ENCODE measurements around the gene IFNA6. TPM values are rescaled to one million over a fixed set of nuclear protein-coding genes. Genes with fewer than 3 reads are reported as not detected.

IFNA6 gene
- total RNA-seq, 1 experiment from 2014 or later = not detected

DNA sequence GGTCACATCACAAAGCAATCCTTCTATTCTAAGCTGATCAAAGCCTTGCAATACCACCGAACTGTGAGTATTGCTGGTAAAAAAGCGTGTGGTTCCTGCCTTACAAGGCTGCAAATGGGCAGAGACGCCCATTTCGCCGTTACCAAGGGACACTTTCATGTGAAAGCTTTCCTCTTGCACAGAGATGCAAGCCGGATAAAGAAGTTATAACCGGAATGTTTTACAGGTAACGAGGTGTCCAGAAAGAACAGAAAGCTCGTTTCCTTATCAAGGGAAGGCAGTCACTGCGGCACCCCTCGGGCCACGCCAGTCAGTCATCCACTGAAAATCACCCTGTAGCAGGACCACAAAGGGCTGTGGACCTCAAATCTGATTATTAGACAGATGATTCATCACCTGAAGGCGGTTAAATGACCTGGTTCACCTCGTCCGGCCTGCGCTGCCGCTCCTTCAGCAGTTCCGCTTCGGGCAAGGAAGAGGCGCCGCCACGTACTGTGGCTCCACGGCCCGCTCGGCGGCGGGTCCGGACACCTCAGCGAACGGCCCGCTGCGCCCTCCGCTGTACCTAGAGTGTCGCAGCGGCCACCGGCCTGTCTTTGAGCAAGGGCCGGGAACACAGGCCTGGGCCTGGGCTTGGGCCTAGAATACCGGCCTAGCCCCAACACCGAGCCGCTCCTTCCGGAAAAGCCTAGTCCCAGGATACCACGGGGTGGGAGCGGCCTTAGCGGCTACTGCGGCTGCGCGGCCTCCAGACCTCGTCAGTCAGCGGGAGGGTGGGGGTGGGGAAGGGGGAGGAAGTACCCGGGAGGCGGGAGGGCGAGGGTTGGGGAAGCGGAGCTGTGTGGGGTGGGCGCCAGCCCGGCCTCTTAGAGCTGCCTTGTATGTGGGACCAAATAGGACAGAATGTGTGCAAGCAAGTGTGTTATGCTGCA is 15.7 kb downstream of the IFNA6 start, which contains the start of gene KLHL9:
TSS of gene KLHL9 (minus strand) at position 704 of the 932 bp plus-strand sequence. CDS start at position 159, 545 bp downstream.
- H3K4me2 ChIP-seq (ENCODE audit: low read length) = peak within 1 kb of the TSS; percentile 80
- H2AFZ ChIP-seq (ENCODE audit: low read depth, low read length, poor library complexity, severe bottlenecking) = peak within 1 kb of the TSS; percentile 94
- H3K9me3 ChIP-seq (ENCODE audit: control insufficient read depth in 1 of 2, insufficient read depth in 1 of 2, low read depth in 1 of 2, low read length in 2 of 2) = no peaks in the 10 kb centered on the region
- TSS peak; percentile 46 for BruUV-seq (replicated peaks)
- H3K9ac ChIP-seq (ENCODE audit: low read length) = peak within 1 kb of the TSS; percentile 88
- no peaks in the 10 kb centered on the region for H4K20me1 ChIP-seq (ENCODE audit: insufficient read depth)
- ATAC-seq (peak; percentile 96), DNase-seq (ENCODE audit: low read depth, low spot score) (peak; percentile 83)
- no peaks in the 10 kb centered on the region for H3K9me2 ChIP-seq (ENCODE audit: insufficient read depth)
- peaks cover 52% of the 10 kb centered on the region for H3K79me2 ChIP-seq (ENCODE audit: insufficient read depth, low read length)
- peaks cover 2 to 15% of the 10 kb centered on the region in 2 experiments; a peak in 3 of 4 replicates for H3K36me3 ChIP-seq (ENCODE audit: control insufficient read depth in 1 of 2, insufficient read depth in 2 of 2, low read length in 2 of 2)
- intact Hi-C loops (cut with micrococcal nuclease) = loop anchor here (5.0 kb wide), 1 partner anchor 247 kb away; no protein-coding TSS in a partner anchor
- CTCF ChIA-PET = interaction anchor here (0.8 to 2.2 kb wide), 8 partner anchors 9 to 131 kb away, joined by 3 to 14 read pairs (median 9); no protein-coding TSS in a partner anchor
- RAD21 ChIA-PET (ENCODE audit: low non-redundant PET in 1 of 2, low total read pairs in 2 of 2, uncharacterized antibody in 2 of 2, unreplicated experiment in 2 of 2) = interaction anchor here in 1 of 2 experiments (0.6 kb wide), 1 partner anchor 136 kb away, joined by 3 read pairs; no protein-coding TSS in a partner anchor
- POLR2A ChIA-PET = interaction anchor here (0.5 to 1.8 kb wide), 4 partner anchors 8 to 449 kb away, joined by 3 to 5 read pairs (median 3); no protein-coding TSS in a partner anchor
- H3K4me1 ChIP-seq (ENCODE audit: control insufficient read depth in 1 of 2, insufficient read depth in 2 of 2, low read length in 2 of 2) = peaks cover 3 to 23% of the 10 kb centered on the region in 2 experiments; a peak in 3 of 4 replicates
- peak within 1 kb of the TSS; percentile 85 to 98 for H3K4me3 ChIP-seq (replicated peaks in 1 of 2; ENCODE audit: low read depth in 1 of 2, low read length in 2 of 2)
- H3K27me3 ChIP-seq (ENCODE audit: insufficient read depth, low read length) = no peaks in the 10 kb centered on the region
- H3K27ac ChIP-seq (ENCODE audit: low read depth, low read length) = peak within 1 kb of the TSS; percentile 82
- TF ChIP-seq FOSL1 (IDR thresholded peaks at IDR 0.05; ENCODE audit: low read depth) (no peak), JUND (IDR thresholded peaks at IDR 0.05) (no peak), SP1 (IDR thresholded peaks at IDR 0.05; ENCODE audit: low read depth) (no peak; the same call in 1 of the 2 replicates), ZFX (IDR thresholded peaks at IDR 0.05) (peak; percentile 100), POLR2A (IDR thresholded peaks at IDR 0.05; ENCODE audit: borderline replicate concordance, extremely low read depth, insufficient read depth, insufficient read length) (peak; percentile 46), SIN3A (IDR thresholded peaks at IDR 0.05; ENCODE audit: low read depth) (peak; percentile 37), ZBTB33 (IDR thresholded peaks at IDR 0.05; ENCODE audit: extremely low read depth, insufficient replicate concordance, low read length) (no peak), ZNF274 (IDR thresholded peaks at IDR 0.05; ENCODE audit: low read depth, low read length) (no peak), EZH2 (IDR thresholded peaks at IDR 0.05) (no peak), SRF (IDR thresholded peaks at IDR 0.05; ENCODE audit: low read depth) (no peak; the same call in 1 of the 2 replicates), YY1 (IDR thresholded peaks at IDR 0.05; ENCODE audit: extremely low read depth, insufficient replicate concordance, low read depth, low read length) (no peak), CTCF (IDR thresholded peaks at IDR 0.05 in 2 of 3, conservative IDR thresholded peaks at IDR 0.05 in 1 of 3; ENCODE audit: borderline replicate concordance in 1 of 3, insufficient read depth in 1 of 3, low read depth in 2 of 3, low read length in 2 of 3) (no peak), EGR1 (IDR thresholded peaks at IDR 0.05; ENCODE audit: low read depth) (no peak), TCF7L2 (IDR thresholded peaks at IDR 0.05; ENCODE audit: borderline replicate concordance, extremely low read depth, insufficient read depth, insufficient read length) (no peak), RAD21 (IDR thresholded peaks at IDR 0.05; ENCODE audit: low read depth) (no peak), EZH2phosphoT487 (IDR thresholded peaks at IDR 0.05; ENCODE audit: borderline replicate concordance) (no peak), ATF3 (IDR thresholded peaks at IDR 0.05) (no peak), POLR2AphosphoS5 (IDR thresholded peaks at IDR 0.05; ENCODE audit: low read depth, low read length) (peak; percentile 87), CEBPB (IDR thresholded peaks at IDR 0.05; ENCODE audit: low read depth) (no peak)
